Transverse colon (tissue), 4 donors: ENCODE results near the gene CCNA2.

ENCODE experiments used
- CTCF ChIP-seq, 5 experiments: fragments of 200-600 bp in 3 of 5; fragments of 450-650 bp in 2 of 5; sonication (generic) in 3 of 5; IDR thresholded peaks; 1 replicate in 2 of 5; 2 replicates in 3 of 5; pipeline ENCODE4 v1.5.1; 2016 to 2017; ENCODE audit warnings: antibody characterized with exemption in 5 of 5, inconsistent platforms in 3 of 5, mild to moderate bottlenecking in 2 of 5, moderate library complexity in 1 of 5
- POLR2AphosphoS5 ChIP-seq, 3 donors: sonication (generic); formaldehyde crosslinking; IDR thresholded peaks; one replicate each; pipeline ENCODE4 v1.6.1; 2016; ENCODE audit warnings: antibody characterized with exemption in 3 of 3

- no peak for TF ChIP-seq CTCF (IDR thresholded peaks at IDR 0.05)
- TF ChIP-seq POLR2AphosphoS5 (IDR thresholded peaks at IDR 0.05) = no peak
These were observed 40.1 kb upstream of the CCNA2 start for GRCh38 chr4:121863799-121864198.
